PC-9 (cell line): Measurements from ENCODE around the gene CAPNS1.

ENCODE experiments used
- EZH2 ChIP-seq: fragments of 200-600 bp; sonication (generic); IDR thresholded peaks from 2 replicates; pipeline ENCODE4 v1.8.0; 2017; ENCODE audit warnings: antibody characterized with exemption, low read depth
- TF ChIP-seq, protein P1 (sequence below): fragments of 200-600 bp; sonication (generic); conservative IDR thresholded peaks from 2 replicates; pipeline ENCODE4 v1.6.1; 2017; ENCODE audit warnings: mixed run types, antibody characterized with exemption, mild to moderate bottlenecking, moderate library complexity

DNA sequence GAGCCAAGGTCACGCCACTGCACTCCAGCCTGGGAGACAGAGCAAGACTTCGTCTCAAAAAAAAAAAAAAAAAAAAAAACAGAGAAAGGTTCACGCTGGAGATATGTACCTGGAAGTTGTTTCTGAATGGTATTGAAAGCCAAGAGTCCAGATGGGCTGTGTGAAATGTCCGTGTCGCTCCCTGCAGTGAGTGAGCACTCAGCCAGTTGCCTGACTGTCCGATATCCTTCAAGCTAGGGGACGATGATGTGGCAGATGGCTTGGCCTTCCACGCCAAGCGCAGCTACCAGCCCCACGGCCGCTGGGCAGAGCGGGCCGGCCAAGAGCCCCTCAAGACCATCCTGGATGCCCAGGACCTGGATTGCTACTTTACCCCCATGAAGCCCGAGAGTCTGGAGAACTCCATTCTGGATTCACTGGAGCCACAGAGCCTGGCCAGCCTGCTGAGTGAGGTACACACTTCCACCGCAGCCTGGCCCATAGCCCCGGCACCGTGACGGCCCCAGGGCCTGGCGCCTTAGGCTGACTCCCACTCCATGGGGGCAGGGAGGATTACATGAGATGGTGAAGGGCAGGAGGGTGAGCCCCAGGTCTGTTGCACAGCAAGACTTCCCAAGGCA lies 40.6 kb upstream of the CAPNS1 start:
- TF ChIP-seq EZH2 = no peak
- TF ChIP-seq, protein P1, sequence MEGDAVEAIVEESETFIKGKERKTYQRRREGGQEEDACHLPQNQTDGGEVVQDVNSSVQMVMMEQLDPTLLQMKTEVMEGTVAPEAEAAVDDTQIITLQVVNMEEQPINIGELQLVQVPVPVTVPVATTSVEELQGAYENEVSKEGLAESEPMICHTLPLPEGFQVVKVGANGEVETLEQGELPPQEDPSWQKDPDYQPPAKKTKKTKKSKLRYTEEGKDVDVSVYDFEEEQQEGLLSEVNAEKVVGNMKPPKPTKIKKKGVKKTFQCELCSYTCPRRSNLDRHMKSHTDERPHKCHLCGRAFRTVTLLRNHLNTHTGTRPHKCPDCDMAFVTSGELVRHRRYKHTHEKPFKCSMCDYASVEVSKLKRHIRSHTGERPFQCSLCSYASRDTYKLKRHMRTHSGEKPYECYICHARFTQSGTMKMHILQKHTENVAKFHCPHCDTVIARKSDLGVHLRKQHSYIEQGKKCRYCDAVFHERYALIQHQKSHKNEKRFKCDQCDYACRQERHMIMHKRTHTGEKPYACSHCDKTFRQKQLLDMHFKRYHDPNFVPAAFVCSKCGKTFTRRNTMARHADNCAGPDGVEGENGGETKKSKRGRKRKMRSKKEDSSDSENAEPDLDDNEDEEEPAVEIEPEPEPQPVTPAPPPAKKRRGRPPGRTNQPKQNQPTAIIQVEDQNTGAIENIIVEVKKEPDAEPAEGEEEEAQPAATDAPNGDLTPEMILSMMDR = no peak
